ENCODE measurements around the gene ASB13. TPM values are rescaled to one million over a fixed set of nuclear protein-coding genes. Genes with fewer than 3 reads are reported as not detected.
"Not testable (repeated sequence)": the region's sequence is repeated elsewhere in the genome, so short reads cannot be mapped to it uniquely, and the experiment has no call there.

The ASB13 gene
- total RNA-seq, 1 experiment from 2014 or later = 11.0 TPM

- no peak for DNase-seq (ENCODE audit: low spot score)
Measured at GRCh38 chr10:5625992-5626777, 40.2 kb downstream of the ASB13 start.

GRCh38 chr10:5624701-5625100 is 41.7 kb downstream of the ASB13 start:
- DNase-seq (ENCODE audit: low spot score) = no peak

GRCh38 chr10:5623081-5623748 is 43.2 kb downstream of the ASB13 start:
- DNase-seq (ENCODE audit: low spot score) = peak; percentile 78

GRCh38 chr10:5622186-5622960 is 44.0 kb downstream of the ASB13 start:
- DNase-seq (ENCODE audit: low spot score) = no peak

GRCh38 chr10:5621371-5621770 is 45.0 kb downstream of the ASB13 start:
- DNase-seq (ENCODE audit: low spot score) = not testable (repeated sequence)

GRCh38 chr10:5620966-5621365 is 45.4 kb downstream of the ASB13 start:
- DNase-seq (ENCODE audit: low spot score) = no peak

GRCh38 chr10:5620223-5620721 is 46.1 kb downstream of the ASB13 start:
- no peak for DNase-seq (ENCODE audit: low spot score)

- no peak for DNase-seq (ENCODE audit: low spot score)
Measured at GRCh38 chr10:5619362-5620211, 46.8 kb downstream of the ASB13 start.

GRCh38 chr10:5618829-5619228 is 47.6 kb downstream of the ASB13 start:
- no peak for DNase-seq (ENCODE audit: low spot score)

- DNase-seq (ENCODE audit: low spot score) = no peak
Measured at GRCh38 chr10:5618042-5618441, 48.4 kb downstream of the ASB13 start.

- DNase-seq (ENCODE audit: low spot score) = no peak
Measured at GRCh38 chr10:5617521-5617920, 48.9 kb downstream of the ASB13 start.

- DNase-seq (ENCODE audit: low spot score) = no peak
Measured at GRCh38 chr10:5616836-5617235, 49.6 kb downstream of the ASB13 start.

- DNase-seq (ENCODE audit: low spot score) = no peak
Measured at GRCh38 chr10:5616046-5616445, 50.3 kb downstream of the ASB13 start.

GRCh38 chr10:5615316-5615715 is 51.1 kb downstream of the ASB13 start:
- no peak for DNase-seq (ENCODE audit: low spot score)

GRCh38 chr10:5614155-5614721 is 52.2 kb downstream of the ASB13 start:
- DNase-seq (ENCODE audit: low spot score) = no peak

- DNase-seq (ENCODE audit: low spot score) = no peak
Measured at GRCh38 chr10:5613481-5614154, 52.8 kb downstream of the ASB13 start.

- peak; percentile 55 for DNase-seq (ENCODE audit: low spot score)
Measured at GRCh38 chr10:5611899-5612680, 54.3 kb downstream of the ASB13 start.

- DNase-seq (ENCODE audit: low spot score) = no peak
Measured at GRCh38 chr10:5609952-5610616, 56.3 kb downstream of the ASB13 start.

GRCh38 chr10:5608608-5609220 is 57.7 kb downstream of the ASB13 start:
- no peak for DNase-seq (ENCODE audit: low spot score)
